Prostate gland (tissue), 2 donors: Measurements from ENCODE around the gene ABCE1.

ENCODE experiments used
- POLR2AphosphoS5 ChIP-seq: sonication (generic); formaldehyde crosslinking; IDR thresholded peaks from one replicate; pipeline ENCODE4 v1.6.1; 2017; ENCODE audit warnings: antibody characterized with exemption
- TF ChIP-seq, protein P1 (sequence below), 4 experiments: fragments of 200-600 bp in 2 of 4; fragments of 450-650 bp in 2 of 4; sonication (generic) in 2 of 4; IDR thresholded peaks; 1 replicate in 3 of 4; 2 replicates in 1 of 4; pipeline ENCODE4 v1.5.1; 2016 to 2019; ENCODE audit warnings: antibody characterized with exemption in 4 of 4, mild to moderate bottlenecking in 2 of 4, moderate library complexity in 2 of 4

DNA sequence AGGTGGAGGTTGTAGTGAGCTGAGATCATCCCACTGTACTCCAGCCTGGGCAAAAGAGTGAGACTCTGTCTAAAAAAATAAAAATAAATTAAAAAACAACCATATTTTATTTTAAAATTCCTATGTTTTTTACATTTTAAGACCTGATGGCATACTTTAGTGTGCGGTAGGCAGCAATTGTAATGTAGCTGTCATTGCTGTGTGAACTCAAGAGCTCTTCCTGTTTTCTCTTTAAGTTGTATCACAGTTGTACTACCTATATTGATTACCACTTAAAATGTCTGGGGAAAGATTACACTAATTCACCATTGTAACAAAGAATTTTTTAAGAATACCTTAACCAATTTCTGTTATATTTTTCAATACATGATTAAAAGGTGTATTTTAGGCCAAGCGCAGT, 27.3 kb downstream of the ABCE1 start:
- TF ChIP-seq POLR2AphosphoS5: no peak
- TF ChIP-seq, protein P1, sequence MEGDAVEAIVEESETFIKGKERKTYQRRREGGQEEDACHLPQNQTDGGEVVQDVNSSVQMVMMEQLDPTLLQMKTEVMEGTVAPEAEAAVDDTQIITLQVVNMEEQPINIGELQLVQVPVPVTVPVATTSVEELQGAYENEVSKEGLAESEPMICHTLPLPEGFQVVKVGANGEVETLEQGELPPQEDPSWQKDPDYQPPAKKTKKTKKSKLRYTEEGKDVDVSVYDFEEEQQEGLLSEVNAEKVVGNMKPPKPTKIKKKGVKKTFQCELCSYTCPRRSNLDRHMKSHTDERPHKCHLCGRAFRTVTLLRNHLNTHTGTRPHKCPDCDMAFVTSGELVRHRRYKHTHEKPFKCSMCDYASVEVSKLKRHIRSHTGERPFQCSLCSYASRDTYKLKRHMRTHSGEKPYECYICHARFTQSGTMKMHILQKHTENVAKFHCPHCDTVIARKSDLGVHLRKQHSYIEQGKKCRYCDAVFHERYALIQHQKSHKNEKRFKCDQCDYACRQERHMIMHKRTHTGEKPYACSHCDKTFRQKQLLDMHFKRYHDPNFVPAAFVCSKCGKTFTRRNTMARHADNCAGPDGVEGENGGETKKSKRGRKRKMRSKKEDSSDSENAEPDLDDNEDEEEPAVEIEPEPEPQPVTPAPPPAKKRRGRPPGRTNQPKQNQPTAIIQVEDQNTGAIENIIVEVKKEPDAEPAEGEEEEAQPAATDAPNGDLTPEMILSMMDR (IDR thresholded peaks at IDR 0.05): no peak
